Kidney epithelial cell (primary cell): ENCODE data around the gene NME7. TPM values are rescaled to one million over a fixed set of nuclear protein-coding genes. Genes with fewer than 3 reads are reported as not detected.

Source experiments
- DNase-seq: peaks from one replicate; pipeline ENCODE4 v3.0.0-alpha.2; 2010; ENCODE audit warnings: low read depth
- H3K27me3 ChIP-seq: 2 replicates; pipeline ENCODE4 v1.6.0; 2011; ENCODE audit warnings: low read length; ENCODE audit not compliant: control insufficient read depth, insufficient read depth
- H3K36me3 ChIP-seq: 2 replicates; pipeline ENCODE4 v1.5.1; 2011; ENCODE audit warnings: low read length; ENCODE audit not compliant: control insufficient read depth, insufficient read depth
- H3K4me3 ChIP-seq: 2 replicates; pipeline ENCODE4 v1.5.1; 2011; ENCODE audit warnings: low read depth, mild to moderate bottlenecking, control low read depth, low read length
- CTCF ChIP-seq: IDR thresholded peaks from 2 replicates; pipeline ENCODE4 v1.5.1; 2011; ENCODE audit warnings: mild to moderate bottlenecking, moderate library complexity, low read length, control low read depth, inconsistent platforms; ENCODE audit not compliant: insufficient read depth, poor library complexity, severe bottlenecking
- total RNA-seq: library from RNA; depleted of rRNA; stranded (reverse); fragments of >200 nt; gene quantifications from 2 replicates; pipeline ENCODE4 v1.2.3, GENCODE V29; 2015

NME7 gene
- total RNA-seq, 1 donor from 2014 or later: 24.4 TPM

GRCh38 chr1:169106095-169106920, 261.3 kb downstream of the NME7 start, which contains the start of gene ATP1B1:
TSS of gene ATP1B1 (plus strand) at chr1:169106690. CDS start at chr1:169106830, 140 bp downstream.
- peak within 1 kb of the TSS; percentile 84 for H3K4me3 ChIP-seq
- DNase-seq: no peak
- no peaks in the 10 kb centered on the region for H3K36me3 ChIP-seq
- H3K27me3 ChIP-seq: no peaks in the 10 kb centered on the region
- no peak for TF ChIP-seq CTCF

- Histone ChIP-seq H3K27me3 (no peaks in the 10 kb centered on the region), H3K4me3 (peak overlapping the region; percentile 84), H3K36me3 (no peaks in the 10 kb centered on the region)
- peak; percentile 26 for TF ChIP-seq CTCF
- no peak for DNase-seq
These were observed 262.0 kb downstream of the NME7 start for GRCh38 chr1:169105434-169106094.

GRCh38 chr1:169105087-169105433, 262.5 kb downstream of the NME7 start:
- Histone ChIP-seq H3K36me3 (no peaks in the 10 kb centered on the region), H3K4me3 (no peak overlapping the region), H3K27me3 (no peaks in the 10 kb centered on the region)
- TF ChIP-seq CTCF: no peak
- DNase-seq: no peak

GRCh38 chr1:169103480-169103893, 264.1 kb downstream of the NME7 start:
- no peak for TF ChIP-seq CTCF
- Histone ChIP-seq H3K4me3 (no peak overlapping the region), H3K36me3 (no peaks in the 10 kb centered on the region), H3K27me3 (no peaks in the 10 kb centered on the region)
- DNase-seq: no peak

- H3K27me3 ChIP-seq: no peaks in the 10 kb centered on the region
- no peak for TF ChIP-seq CTCF
- DNase-seq: no peak
- no peak overlapping the region for H3K4me3 ChIP-seq
- H3K36me3 ChIP-seq: no peaks in the 10 kb centered on the region
These were observed 264.6 kb downstream of the NME7 start for GRCh38 chr1:169103002-169103401.

- Histone ChIP-seq H3K4me3 (no peak overlapping the region), H3K27me3 (no peaks in the 10 kb centered on the region), H3K36me3 (no peaks in the 10 kb centered on the region)
- DNase-seq: no peak
- TF ChIP-seq CTCF: no peak
These were observed 265.0 kb downstream of the NME7 start for GRCh38 chr1:169102567-169102966.
